Measurements from ENCODE around the gene MRTFA.

DNA sequence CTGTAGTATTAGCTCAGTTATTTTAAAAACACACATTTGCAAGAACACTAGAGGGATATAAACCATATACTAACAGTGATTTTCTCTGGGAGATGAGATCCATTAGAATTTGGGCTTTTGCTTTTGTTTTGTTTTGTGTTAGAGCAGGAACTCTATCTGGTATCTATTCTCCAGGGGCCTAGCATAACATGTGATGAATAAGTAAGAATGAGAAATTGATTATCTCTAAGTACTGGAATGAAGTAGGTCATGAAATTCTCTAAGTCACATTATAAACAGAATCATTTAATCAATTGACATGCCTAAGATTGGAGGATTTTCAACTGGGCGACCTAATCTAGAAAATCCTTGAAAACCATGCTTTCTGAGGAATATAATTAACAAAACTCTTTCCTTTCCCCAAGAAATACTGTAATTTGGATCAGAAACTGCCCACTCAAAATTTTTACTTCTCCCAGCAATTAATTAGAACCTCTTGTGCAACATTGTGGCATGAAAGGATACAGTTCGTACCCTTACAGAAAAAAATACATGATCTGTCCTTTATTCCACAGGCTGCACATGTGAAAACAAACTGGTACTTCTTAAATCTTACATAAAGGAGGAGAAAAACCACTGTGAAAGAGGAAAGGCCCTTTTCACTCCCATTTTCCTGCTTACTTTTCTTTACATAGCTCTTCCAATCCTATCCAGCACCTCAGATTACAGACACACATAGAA, 93.5 kb downstream of the MRTFA start:
- TF ChIP-seq ELF4 (IDR thresholded peaks at IDR 0.05) (no peak), HDGF (IDR thresholded peaks at IDR 0.05; ENCODE audit: borderline replicate concordance) (no peak), BHLHE40 (IDR thresholded peaks at IDR 0.05; ENCODE audit: borderline replicate concordance) (no peak), FOXM1 (IDR thresholded peaks at IDR 0.05; ENCODE audit: borderline replicate concordance) (no peak), NFRKB (IDR thresholded peaks at IDR 0.05) (no peak), FOXA1 (IDR thresholded peaks at IDR 0.05) (no peak), SUZ12 (IDR thresholded peaks at IDR 0.05) (no peak)
- TF ChIP-seq, protein P1, sequence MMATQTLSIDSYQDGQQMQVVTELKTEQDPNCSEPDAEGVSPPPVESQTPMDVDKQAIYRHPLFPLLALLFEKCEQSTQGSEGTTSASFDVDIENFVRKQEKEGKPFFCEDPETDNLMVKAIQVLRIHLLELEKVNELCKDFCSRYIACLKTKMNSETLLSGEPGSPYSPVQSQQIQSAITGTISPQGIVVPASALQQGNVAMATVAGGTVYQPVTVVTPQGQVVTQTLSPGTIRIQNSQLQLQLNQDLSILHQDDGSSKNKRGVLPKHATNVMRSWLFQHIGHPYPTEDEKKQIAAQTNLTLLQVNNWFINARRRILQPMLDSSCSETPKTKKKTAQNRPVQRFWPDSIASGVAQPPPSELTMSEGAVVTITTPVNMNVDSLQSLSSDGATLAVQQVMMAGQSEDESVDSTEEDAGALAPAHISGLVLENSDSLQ (IDR thresholded peaks at IDR 0.05) = no peak
